ENCODE results near the gene RNF130.

Gene RNF130

DNA sequence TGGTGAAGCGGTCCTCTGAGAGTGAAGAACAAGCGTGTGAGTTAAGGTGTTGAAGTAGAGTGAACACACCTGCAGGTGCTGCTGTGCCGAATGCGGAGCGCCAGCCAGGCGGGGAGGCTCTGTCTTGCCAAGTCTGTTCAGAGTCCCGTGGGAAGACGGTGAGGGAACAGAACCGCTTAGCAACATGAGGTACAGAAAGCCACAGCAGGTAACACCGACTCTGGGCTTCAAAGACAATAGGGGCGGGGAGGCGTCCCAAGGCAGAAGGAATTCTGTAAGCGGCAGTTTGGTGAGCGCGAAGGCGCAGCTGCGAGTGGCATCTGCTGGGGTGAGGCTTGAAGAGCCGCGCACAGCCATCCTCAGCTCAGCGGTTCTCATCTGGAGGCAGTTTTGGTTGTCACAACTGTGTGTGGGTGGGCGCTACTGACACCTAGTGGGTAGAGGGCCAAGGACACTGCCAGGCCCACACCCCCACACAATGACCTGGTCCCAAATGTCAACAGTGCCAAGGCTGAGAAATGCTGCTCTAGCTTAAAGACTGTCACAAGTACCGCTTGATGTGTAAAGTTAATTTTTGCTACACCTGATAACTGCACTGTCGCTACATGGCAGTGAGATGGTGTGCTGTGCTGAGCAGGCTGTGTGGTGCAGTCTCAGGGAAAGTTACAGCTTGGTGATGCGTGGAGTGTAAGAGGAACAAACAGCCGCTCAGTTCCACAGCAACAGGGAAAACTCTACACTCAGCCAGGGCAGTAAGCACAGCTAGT is 96.4 kb downstream of the RNF130 start:
- no peaks in the 10 kb centered on the region for H3K9me2 ChIP-seq (ENCODE audit: low read depth, low read length)
- peak overlapping the region; percentile 54 for H3K4me3 ChIP-seq (ENCODE audit: low read depth, low read length, poor library complexity, severe bottlenecking)
- no peaks in the 10 kb centered on the region for H3K36me3 ChIP-seq (ENCODE audit: insufficient read depth, low read length)
- H2AFZ ChIP-seq (ENCODE audit: low read length) = no peak overlapping the region
- H3K27ac ChIP-seq (ENCODE audit: low read depth, low read length, poor library complexity, severe bottlenecking) = peak overlapping the region; percentile 70
- no peaks in the 10 kb centered on the region for H4K20me1 ChIP-seq (ENCODE audit: insufficient read depth, low read length)
- TF ChIP-seq, protein P1, sequence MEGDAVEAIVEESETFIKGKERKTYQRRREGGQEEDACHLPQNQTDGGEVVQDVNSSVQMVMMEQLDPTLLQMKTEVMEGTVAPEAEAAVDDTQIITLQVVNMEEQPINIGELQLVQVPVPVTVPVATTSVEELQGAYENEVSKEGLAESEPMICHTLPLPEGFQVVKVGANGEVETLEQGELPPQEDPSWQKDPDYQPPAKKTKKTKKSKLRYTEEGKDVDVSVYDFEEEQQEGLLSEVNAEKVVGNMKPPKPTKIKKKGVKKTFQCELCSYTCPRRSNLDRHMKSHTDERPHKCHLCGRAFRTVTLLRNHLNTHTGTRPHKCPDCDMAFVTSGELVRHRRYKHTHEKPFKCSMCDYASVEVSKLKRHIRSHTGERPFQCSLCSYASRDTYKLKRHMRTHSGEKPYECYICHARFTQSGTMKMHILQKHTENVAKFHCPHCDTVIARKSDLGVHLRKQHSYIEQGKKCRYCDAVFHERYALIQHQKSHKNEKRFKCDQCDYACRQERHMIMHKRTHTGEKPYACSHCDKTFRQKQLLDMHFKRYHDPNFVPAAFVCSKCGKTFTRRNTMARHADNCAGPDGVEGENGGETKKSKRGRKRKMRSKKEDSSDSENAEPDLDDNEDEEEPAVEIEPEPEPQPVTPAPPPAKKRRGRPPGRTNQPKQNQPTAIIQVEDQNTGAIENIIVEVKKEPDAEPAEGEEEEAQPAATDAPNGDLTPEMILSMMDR (IDR thresholded peaks at IDR 0.05; ENCODE audit: low read length) = peak; percentile 97
- TF ChIP-seq EZH2 (IDR thresholded peaks at IDR 0.05; ENCODE audit: borderline replicate concordance, low read length) = no peak
- no peaks in the 10 kb centered on the region for H3F3A ChIP-seq (ENCODE audit: insufficient read depth, low read length)
- H3K4me1 ChIP-seq (ENCODE audit: insufficient read depth, low read length, severe bottlenecking) = peaks cover 55% of the 10 kb centered on the region
- H3K79me2 ChIP-seq (ENCODE audit: insufficient read depth, low read length) = no peaks in the 10 kb centered on the region
- no peaks in the 10 kb centered on the region for H3K9me3 ChIP-seq (ENCODE audit: low read length)
- peak overlapping the region; percentile 83 for H3K4me2 ChIP-seq (ENCODE audit: low read length)
- H3K27me3 ChIP-seq (ENCODE audit: insufficient read depth, low read length) = no peaks in the 10 kb centered on the region
- H3K9ac ChIP-seq (ENCODE audit: low read length) = peak overlapping the region; percentile 36; the same call in 1 of the 2 replicates

DNA sequence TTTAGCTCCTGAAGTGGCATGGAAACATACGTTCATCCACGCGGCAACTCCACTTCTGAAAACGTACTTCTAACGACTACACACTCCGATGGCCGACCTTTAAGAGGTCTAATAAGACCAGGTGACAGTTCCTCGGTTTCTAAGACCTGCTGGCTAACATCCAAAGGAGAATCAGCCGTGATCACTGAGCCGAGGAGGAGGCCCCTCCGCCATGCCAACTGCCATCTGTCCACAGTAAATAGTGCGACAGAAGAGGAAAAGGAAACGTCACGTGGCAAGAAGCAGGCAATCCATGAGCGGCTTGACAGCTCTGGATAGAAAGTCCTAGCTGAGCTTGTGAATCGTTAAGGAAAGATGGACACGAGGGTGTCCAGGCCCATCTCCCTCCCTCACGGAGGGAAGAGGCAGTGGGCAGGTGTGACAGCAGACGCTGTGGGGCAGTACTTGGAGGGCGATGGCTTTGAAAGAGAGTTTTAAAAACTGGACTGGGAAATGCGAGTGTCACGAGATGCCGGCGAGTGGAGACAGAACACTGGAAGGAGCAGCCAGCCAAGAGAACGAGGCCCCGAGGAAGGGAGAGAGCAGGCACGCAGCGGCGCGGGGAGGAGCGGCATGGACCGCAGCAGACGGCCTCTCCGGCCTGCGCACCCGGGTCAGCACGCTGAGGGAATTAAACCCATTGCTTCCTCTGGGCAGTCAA is 97.2 kb downstream of the RNF130 start:
- Histone ChIP-seq H3K27me3 (ENCODE audit: insufficient read depth, low read length) (no peaks in the 10 kb centered on the region), H3K9ac (ENCODE audit: low read length) (peak overlapping the region; percentile 36), H3K27ac (ENCODE audit: low read depth, low read length, poor library complexity, severe bottlenecking) (peak overlapping the region; percentile 70), H3K79me2 (ENCODE audit: insufficient read depth, low read length) (no peaks in the 10 kb centered on the region), H3F3A (ENCODE audit: insufficient read depth, low read length) (no peaks in the 10 kb centered on the region), H3K4me3 (ENCODE audit: low read depth, low read length, poor library complexity, severe bottlenecking) (peak overlapping the region; percentile 54), H3K9me2 (ENCODE audit: low read depth, low read length) (no peaks in the 10 kb centered on the region), H2AFZ (ENCODE audit: low read length) (no peak overlapping the region), H3K9me3 (ENCODE audit: low read length) (no peaks in the 10 kb centered on the region), H3K4me2 (ENCODE audit: low read length) (peak overlapping the region; percentile 83), H3K4me1 (ENCODE audit: insufficient read depth, low read length, severe bottlenecking) (peaks cover 58% of the 10 kb centered on the region), H3K36me3 (ENCODE audit: insufficient read depth, low read length) (no peaks in the 10 kb centered on the region), H4K20me1 (ENCODE audit: insufficient read depth, low read length) (no peaks in the 10 kb centered on the region)
- no peak for TF ChIP-seq EZH2 (IDR thresholded peaks at IDR 0.05; ENCODE audit: borderline replicate concordance, low read length)
- TF ChIP-seq, protein P1 (IDR thresholded peaks at IDR 0.05; ENCODE audit: low read length) = no peak

DNA sequence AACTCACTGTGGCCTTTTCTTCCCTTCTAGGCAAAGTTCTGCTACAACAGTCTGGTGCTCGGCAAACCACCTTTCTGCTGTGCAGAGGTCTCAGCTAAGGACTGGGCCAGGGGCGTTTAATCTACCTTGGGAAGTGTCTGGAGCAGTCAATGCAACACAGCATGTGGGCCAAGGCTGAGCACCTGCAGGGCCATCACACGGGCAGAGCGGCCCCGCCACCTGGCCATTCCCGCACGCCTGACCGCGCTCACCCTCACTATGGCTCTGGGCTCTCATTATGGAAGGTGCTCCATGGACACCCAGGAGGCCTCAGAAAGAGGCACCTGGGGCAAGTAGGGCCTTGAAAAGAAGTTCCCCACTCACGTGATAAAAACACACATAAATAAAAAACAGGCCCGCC is 98.2 kb downstream of the RNF130 start:
- TF ChIP-seq EZH2 (IDR thresholded peaks at IDR 0.05; ENCODE audit: borderline replicate concordance, low read length) = no peak
- TF ChIP-seq, protein P1 (IDR thresholded peaks at IDR 0.05; ENCODE audit: low read length) = no peak
- no peak overlapping the region for H3K4me2 ChIP-seq (ENCODE audit: low read length)
- H3K36me3 ChIP-seq (ENCODE audit: insufficient read depth, low read length) = no peaks in the 10 kb centered on the region
- H3K9me2 ChIP-seq (ENCODE audit: low read depth, low read length) = no peaks in the 10 kb centered on the region
- H3K27me3 ChIP-seq (ENCODE audit: insufficient read depth, low read length) = no peaks in the 10 kb centered on the region
- H3K9ac ChIP-seq (ENCODE audit: low read length) = no peak overlapping the region
- H3K4me1 ChIP-seq (ENCODE audit: insufficient read depth, low read length, severe bottlenecking) = peaks cover 65% of the 10 kb centered on the region
- H3K4me3 ChIP-seq (ENCODE audit: low read depth, low read length, poor library complexity, severe bottlenecking) = no peak overlapping the region
- no peaks in the 10 kb centered on the region for H3K79me2 ChIP-seq (ENCODE audit: insufficient read depth, low read length)
- no peaks in the 10 kb centered on the region for H3K9me3 ChIP-seq (ENCODE audit: low read length)
- H4K20me1 ChIP-seq (ENCODE audit: insufficient read depth, low read length) = no peaks in the 10 kb centered on the region
- H3F3A ChIP-seq (ENCODE audit: insufficient read depth, low read length) = no peaks in the 10 kb centered on the region
- peak overlapping the region; percentile 70 for H3K27ac ChIP-seq (ENCODE audit: low read depth, low read length, poor library complexity, severe bottlenecking)
- H2AFZ ChIP-seq (ENCODE audit: low read length) = no peak overlapping the region

Data from OCI-LY1 (cell line).